GM19239 (cell line): ENCODE measurements around the gene TBC1D13.
A peak's percentile ranks its signal among the peaks of the same experiment; 100 is the strongest.

Source experiments
- DNase-seq: peaks from one replicate; pipeline ENCODE4 v3.0.0; 2011; ENCODE audit warnings: low spot score; ENCODE audit not compliant: insufficient read length
- FAIRE-seq: peaks from 2 replicates; lab custom pipeline; 2011; peaks lifted over from hg19 to GRCh38; lab: Jason Lieb, UNC

TBC1D13 gene

DNA sequence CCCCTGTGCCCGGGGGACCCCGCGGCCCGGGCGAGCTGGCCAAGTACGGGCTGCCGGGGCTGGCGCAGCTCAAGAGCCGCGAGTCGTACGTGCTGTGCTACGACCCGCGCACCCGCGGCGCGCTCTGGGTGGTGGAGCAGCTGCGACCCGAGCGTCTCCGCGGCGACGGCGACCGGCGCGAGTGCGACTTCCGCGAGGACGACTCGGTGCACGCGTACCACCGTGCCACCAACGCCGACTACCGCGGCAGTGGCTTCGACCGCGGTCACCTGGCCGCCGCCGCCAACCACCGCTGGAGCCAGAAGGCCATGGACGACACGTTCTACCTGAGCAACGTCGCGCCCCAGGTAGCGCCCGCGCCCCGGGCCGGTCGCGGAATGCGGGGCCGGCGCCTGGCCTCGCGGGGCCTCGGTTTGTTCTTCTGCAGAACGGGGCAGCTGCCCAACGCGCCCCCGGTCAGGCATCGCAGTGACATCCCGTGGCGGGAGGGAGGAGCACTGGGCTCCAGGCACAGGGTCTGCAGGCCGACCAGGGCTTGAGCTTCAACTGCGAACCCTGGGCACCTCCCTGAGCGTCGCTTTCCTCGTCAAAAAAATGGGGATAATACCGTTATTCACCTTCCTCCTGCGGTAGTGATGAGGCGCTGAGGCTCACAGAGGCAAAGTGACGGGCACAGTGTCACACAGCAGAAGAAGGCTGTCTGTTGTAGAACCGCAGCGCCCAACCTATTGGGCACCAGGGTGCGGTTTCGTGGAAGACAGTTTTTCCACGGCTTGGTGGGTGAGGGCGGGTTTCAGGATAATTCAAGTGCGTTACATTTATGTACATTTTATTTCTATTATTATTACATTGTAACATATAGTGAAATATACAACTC, 32.0 kb downstream of the TBC1D13 start:
- FAIRE-seq (no peak), DNase-seq (peak; percentile 48)

DNA sequence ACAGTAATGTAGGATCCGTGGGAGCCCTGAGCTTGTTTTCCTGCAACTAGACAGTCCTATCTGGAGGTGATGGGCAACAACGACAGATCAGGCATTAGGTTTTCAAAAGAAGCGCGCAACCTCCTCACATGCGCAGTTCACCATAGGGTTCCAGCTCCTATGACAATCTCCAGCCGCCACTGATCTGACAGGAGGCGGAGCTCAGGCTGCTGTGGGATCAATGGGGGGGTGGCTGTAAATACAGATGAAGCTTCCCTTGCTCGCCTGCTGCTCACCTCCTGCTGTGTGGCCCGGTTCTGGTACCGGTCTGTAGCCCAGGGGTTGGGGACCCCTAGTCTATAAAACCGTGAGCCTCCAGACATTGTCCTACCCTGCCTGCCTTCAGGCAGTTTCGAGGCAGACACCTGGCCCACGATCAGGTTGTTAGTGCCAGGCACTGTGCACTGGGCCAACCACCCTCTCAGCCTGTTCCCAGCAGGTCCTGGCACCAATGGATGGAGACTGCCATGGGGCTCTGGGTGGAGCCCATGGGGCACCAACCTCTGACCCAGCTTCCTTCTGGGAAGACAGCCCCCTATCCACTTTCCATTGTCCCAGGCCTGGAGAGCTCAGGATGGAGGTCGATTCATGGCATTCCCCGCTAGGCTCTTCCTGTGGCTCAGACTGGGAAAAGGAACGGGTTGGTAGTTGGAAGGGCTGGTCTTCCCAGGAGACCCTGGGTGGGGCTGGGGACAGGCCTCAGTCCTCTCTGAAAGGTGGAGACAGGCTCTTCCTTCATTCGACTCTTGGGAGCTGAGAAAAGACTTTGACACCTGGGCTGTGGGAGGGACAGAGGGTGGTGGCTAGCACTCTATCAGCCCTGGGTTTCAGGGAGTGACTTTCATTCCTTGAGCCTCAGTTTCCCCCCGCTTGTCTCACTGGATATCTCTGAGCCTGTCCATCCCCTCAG, 32.9 kb downstream of the TBC1D13 start:
- no peak for DNase-seq
- no peak for FAIRE-seq

- DNase-seq (no peak), FAIRE-seq (no peak)
Measured at GRCh38 chr9:128820665-128821583, 33.9 kb downstream of the TBC1D13 start.

DNA sequence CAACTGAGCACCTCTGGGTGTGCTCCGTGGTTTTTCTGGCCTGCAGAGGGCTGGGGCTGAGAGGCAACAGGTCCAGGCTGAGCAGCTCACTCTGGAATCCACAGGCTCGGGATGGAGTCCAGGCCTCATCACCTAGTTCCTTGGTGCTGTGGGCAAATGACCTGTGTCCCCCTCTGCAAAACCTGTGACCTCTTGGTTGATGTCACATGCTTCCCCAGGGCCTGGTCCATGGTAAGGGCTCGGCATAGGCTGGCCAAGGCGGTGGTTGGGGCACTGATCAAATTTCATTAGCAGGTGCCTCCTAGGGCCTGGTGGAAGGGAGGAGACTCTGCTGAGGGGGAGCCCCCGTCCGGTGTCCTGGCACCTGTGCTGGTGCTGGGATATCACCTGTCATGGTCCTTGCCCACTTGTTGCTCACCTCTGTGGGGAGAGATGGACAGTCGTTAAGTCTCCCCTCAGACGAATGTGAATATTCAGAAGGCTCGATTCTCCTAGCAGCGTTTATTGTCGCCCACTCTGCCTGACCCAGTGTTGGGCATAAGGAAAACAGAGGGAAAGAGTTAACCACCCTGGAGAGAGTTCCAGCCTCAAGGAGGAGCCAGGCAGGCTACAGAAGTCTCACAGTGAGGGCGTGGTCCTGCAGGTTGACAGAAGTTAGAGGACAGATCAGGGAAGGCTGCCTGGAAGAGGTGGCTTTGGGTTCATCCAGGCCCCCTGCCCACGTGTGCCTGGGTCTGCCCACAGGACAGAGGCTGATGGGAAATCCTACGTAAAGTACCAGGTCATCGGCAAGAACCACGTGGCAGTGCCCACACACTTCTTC, 34.7 kb downstream of the TBC1D13 start:
- DNase-seq (no peak), FAIRE-seq (no peak)

DNA sequence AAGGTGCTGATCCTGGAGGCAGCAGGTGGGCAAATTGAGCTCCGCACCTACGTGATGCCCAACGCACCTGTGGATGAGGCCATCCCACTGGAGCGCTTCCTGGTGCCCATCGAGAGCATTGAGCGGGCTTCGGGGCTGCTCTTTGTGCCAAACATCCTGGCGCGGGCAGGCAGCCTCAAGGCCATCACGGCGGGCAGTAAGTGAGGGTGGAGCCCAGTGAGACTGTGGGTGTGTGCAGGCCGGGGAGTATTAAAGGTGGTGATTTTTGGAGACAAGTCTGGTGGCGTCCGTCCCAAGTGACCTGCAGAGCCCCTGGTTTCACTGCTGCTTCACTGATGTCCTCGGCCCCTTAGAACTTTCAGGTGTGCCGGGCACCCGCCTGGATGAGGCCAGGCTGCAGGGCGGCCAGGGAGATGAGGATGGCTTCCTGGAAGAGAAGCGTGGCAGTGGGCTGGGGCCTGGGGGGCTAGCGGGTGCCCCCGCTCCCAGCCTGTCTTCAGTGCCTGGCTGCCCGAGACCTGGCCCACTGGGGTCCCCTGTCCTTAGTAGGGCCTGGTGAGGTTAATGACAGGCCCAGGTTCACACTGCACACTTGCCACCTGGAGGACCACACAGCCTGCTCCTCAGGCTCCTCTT, 35.5 kb downstream of the TBC1D13 start:
- FAIRE-seq (no peak), DNase-seq (no peak)

GRCh38 chr9:128823362-128823902, 36.4 kb downstream of the TBC1D13 start:
- DNase-seq, result no peak
- FAIRE-seq, result no peak

GRCh38 chr9:128823903-128824406, 36.9 kb downstream of the TBC1D13 start:
- DNase-seq (no peak), FAIRE-seq (no peak)

DNA sequence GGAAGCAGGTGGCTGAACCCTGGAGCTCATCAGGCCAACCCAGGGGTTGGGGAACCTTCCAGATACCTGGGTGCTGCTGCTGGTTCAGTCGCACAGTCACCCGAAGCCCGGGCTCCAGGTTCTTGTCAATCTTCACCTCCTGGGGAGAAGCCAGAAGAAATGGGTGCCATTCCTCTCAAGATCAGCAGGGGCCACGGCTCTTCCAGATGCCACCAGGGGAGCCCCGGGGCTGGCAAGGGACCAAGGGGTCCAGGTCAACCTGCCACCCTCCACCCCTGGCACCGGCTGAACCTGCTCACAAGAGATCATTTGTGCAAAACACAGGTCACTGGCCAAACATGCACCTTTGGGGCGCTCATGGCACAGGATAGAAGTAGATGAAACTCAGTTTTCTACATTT, 37.9 kb downstream of the TBC1D13 start:
- FAIRE-seq, result no peak

DNA sequence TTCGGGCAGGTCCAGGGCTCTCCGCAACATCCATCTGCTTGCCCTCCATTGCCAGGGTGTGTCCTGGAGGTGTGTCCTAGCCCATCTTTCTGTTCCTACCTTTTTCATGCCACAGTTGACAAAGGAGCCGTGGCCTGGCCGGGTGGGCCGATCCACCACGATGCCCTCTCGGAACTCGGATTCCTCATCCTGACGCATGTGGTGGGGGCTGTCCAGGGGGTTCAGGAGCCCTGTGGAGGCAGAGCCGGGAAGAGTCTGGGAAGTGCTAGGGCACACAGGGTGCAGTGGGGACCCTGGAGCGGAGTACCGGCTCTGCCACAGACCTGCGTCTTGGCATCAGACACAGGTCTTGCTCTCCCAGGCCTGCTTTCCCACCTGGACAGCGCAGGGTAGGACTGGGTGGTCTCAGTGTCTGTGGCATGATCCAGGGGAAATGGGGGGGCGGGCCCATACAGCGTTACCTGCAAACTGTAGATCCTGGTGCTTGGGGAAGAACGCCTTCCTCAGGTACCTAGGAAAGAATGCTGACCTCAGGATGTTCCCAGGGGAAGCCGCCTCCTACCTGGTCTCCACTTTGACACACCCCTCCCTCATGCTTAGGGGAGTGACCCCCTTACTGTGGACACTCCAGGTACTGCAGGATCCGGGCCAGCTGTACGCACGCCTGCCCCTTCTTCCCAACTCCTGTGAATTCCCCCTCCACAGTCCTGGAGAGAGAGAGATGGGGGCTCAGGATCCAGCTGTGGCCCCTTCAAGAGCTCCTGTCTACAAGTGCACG, 39.1 kb downstream of the TBC1D13 start:
- no peak for FAIRE-seq
- no peak for DNase-seq

More for the DNA sequence above, 37.9 kb downstream of the TBC1D13 start:
- no peak for DNase-seq

GRCh38 chr9:128828267-128828666, 41.2 kb downstream of the TBC1D13 start:
- FAIRE-seq (no peak), DNase-seq (no peak)

DNA sequence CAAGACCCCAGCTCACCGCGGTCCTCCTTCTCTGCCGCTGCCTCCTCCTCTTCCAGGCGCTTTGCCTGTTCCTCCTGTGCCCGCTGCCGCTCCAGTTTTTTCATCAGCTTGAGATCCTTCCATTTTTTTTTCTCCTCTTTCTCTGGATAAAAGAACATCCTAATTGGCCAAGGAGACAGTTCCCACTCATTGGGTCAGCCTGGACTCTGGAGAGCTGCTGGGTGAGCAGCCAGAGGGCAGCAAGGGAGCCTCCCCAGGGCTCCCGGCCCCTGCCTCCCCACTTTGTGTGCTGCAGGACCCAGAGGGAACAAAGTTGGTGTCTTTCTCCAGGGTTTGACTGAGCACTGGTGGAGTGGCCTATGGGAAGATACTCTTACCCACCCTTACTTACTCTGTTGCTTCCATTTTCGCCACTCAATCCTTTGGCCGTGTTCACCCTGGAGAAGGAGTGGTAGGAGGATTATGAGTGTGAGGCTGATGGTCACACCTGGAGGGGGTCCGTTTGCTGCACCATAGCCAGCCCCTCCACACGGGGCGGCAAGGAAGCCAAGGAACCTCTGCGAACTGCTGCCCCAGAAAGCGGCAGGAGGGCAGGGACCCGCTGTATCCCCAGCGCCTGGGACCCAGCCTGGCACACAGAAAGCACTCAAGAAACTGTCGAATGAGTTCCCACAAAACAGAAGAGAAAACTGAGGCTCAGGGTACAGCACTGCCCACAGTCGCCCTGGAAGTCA, 41.8 kb downstream of the TBC1D13 start:
- no peak for DNase-seq
- no peak for FAIRE-seq

- peak; percentile 95 for FAIRE-seq
- peak; percentile 99 for DNase-seq
Measured at GRCh38 chr9:128829477-128830251, 42.6 kb downstream of the TBC1D13 start, which contains the start of gene SPOUT1. Gene SPOUT1 (minus strand): TSS chr9:128829794. CDS start chr9:128829780, 14 bp downstream.

- no peak for DNase-seq
- FAIRE-seq, result no peak
Measured at GRCh38 chr9:128833696-128834095, 46.6 kb downstream of the TBC1D13 start.

GRCh38 chr9:128835246-128836210, 48.5 kb downstream of the TBC1D13 start:
- DNase-seq (no peak), FAIRE-seq (no peak)
